Activated CD8-positive, alpha-beta memory T cell treated with anti-CD3 and anti-CD28 coated beads, Interleukin-2, amount 10 ng/mL, durations not matched to agents 7 days and 5 days (primary cell): ENCODE data around the gene DDO. TPM values are rescaled to one million over a fixed set of nuclear protein-coding genes. Genes with fewer than 3 reads are reported as not detected.
A peak's percentile ranks its signal among the peaks of the same experiment; 100 is the strongest.
"Not testable (repeated sequence)": the region's sequence is repeated elsewhere in the genome, so short reads cannot be mapped to it uniquely, and the experiment has no call there.

Experiments
- ATAC-seq: fragments of 150-1000 bp; cut with Tn5 transposase; one replicate; pipeline ENCODE4 v1.10.0; 2021; ENCODE audit warnings: moderate library complexity
- CTCF ChIA-PET: fragments of 350-600 bp; sonication (Branson Sonifier 250); formaldehyde crosslinking; loops from one replicate; lab custom pipeline; 2021; ENCODE audit warnings: antibody characterized with exemption; lab: Charles Lee
- DNase-seq: peaks from one replicate; pipeline ENCODE4 v3.0.0-alpha.2; 2020
- H3K27ac Mint-ChIP-seq: one replicate; pipeline ENCODE4 v1.8.0; 2021; ENCODE audit warnings: mild to moderate bottlenecking, mixed read lengths
- H3K27me3 Mint-ChIP-seq: one replicate; pipeline ENCODE4 v1.8.0; 2021; ENCODE audit warnings: mixed read lengths
- H3K36me3 Mint-ChIP-seq: one replicate; pipeline ENCODE4 v1.8.0; 2021; ENCODE audit warnings: mild to moderate bottlenecking, mixed read lengths
- H3K4me1 Mint-ChIP-seq: one replicate; pipeline ENCODE4 v1.8.0; 2021; ENCODE audit warnings: mixed read lengths
- H3K4me3 Mint-ChIP-seq: one replicate; pipeline ENCODE4 v1.8.0; 2021; ENCODE audit warnings: mild to moderate bottlenecking, moderate library complexity, mixed read lengths
- H3K9me3 Mint-ChIP-seq: one replicate; pipeline ENCODE4 v1.8.0; 2022; ENCODE audit warnings: low read depth, mixed read lengths
- total RNA-seq, 2 experiments: library from RNA; stranded (reverse); gene quantifications; one replicate each; pipeline ENCODE4 v1.2.3, GENCODE V29; 2021

The DDO gene
- total RNA-seq, 2 experiments from 2014 or later: not detected

- Mint-ChIP-seq H3K9me3 (no peaks in the 10 kb centered on the region), H3K27ac (no peak overlapping the region), H3K4me3 (peak overlapping the region; percentile 60), H3K36me3 (no peaks in the 10 kb centered on the region), H3K27me3 (peaks cover 73% of the 10 kb centered on the region), H3K4me1 (peaks cover 1% of the 10 kb centered on the region)
- ATAC-seq: no peak
- no peak for DNase-seq
- CTCF ChIA-PET: no interaction called here
Measured at GRCh38 chr6:110357298-110357663, 58.1 kb downstream of the DDO start.

- DNase-seq (no peak), ATAC-seq (no peak)
- Mint-ChIP-seq H3K27ac (no peak overlapping the region), H3K36me3 (no peaks in the 10 kb centered on the region), H3K4me3 (peak overlapping the region; percentile 60), H3K27me3 (peaks cover 70% of the 10 kb centered on the region), H3K9me3 (no peaks in the 10 kb centered on the region), H3K4me1 (peaks cover 1% of the 10 kb centered on the region)
- CTCF ChIA-PET: no interaction called here
Measured at GRCh38 chr6:110356778-110357177, 58.6 kb downstream of the DDO start.

GRCh38 chr6:110355727-110356126, 59.6 kb downstream of the DDO start:
- no peak overlapping the region for H3K4me3 Mint-ChIP-seq
- H3K27ac Mint-ChIP-seq: no peak overlapping the region
- ATAC-seq (no peak), DNase-seq (no peak)
- peaks cover 67% of the 10 kb centered on the region for H3K27me3 Mint-ChIP-seq
- no peaks in the 10 kb centered on the region for H3K9me3 Mint-ChIP-seq
- CTCF ChIA-PET: no interaction called here
- H3K4me1 Mint-ChIP-seq: peaks cover 1% of the 10 kb centered on the region
- H3K36me3 Mint-ChIP-seq: no peaks in the 10 kb centered on the region

- H3K4me1 Mint-ChIP-seq: peaks cover 1% of the 10 kb centered on the region
- no peak for ATAC-seq
- peaks cover 61% of the 10 kb centered on the region for H3K27me3 Mint-ChIP-seq
- DNase-seq: no peak
- no peaks in the 10 kb centered on the region for H3K36me3 Mint-ChIP-seq
- H3K9me3 Mint-ChIP-seq: no peaks in the 10 kb centered on the region
- no peak overlapping the region for H3K27ac Mint-ChIP-seq
- CTCF ChIA-PET: no interaction called here
- no peak overlapping the region for H3K4me3 Mint-ChIP-seq
Measured at GRCh38 chr6:110355022-110355421, 60.4 kb downstream of the DDO start.

- no peak overlapping the region for H3K27ac Mint-ChIP-seq
- ATAC-seq (no peak), DNase-seq (no peak)
- no peaks in the 10 kb centered on the region for H3K36me3 Mint-ChIP-seq
- H3K27me3 Mint-ChIP-seq: peaks cover 54% of the 10 kb centered on the region
- H3K4me1 Mint-ChIP-seq: peaks cover 1% of the 10 kb centered on the region
- H3K4me3 Mint-ChIP-seq: no peak overlapping the region
- CTCF ChIA-PET: interaction anchor here (1.4 kb wide), 1 partner anchor 36 kb away, joined by 4 read pairs; no protein-coding TSS in a partner anchor
- H3K9me3 Mint-ChIP-seq: no peaks in the 10 kb centered on the region
Measured at GRCh38 chr6:110354153-110354552, 61.2 kb downstream of the DDO start.

GRCh38 chr6:110353457-110354001, 61.8 kb downstream of the DDO start:
- Mint-ChIP-seq H3K9me3 (no peaks in the 10 kb centered on the region), H3K4me3 (no peak overlapping the region), H3K36me3 (no peaks in the 10 kb centered on the region), H3K27ac (no peak overlapping the region), H3K27me3 (peaks cover 48% of the 10 kb centered on the region), H3K4me1 (peaks cover 1% of the 10 kb centered on the region)
- ATAC-seq (no peak), DNase-seq (no peak)
- CTCF ChIA-PET: interaction anchor here (1.4 kb wide), 1 partner anchor 37 kb away, joined by 4 read pairs; no protein-coding TSS in a partner anchor

GRCh38 chr6:110352563-110353262, 62.7 kb downstream of the DDO start:
- no peak overlapping the region for H3K27ac Mint-ChIP-seq
- peaks cover 46% of the 10 kb centered on the region for H3K27me3 Mint-ChIP-seq
- no peak overlapping the region for H3K4me3 Mint-ChIP-seq
- no peaks in the 10 kb centered on the region for H3K36me3 Mint-ChIP-seq
- CTCF ChIA-PET: no interaction called here
- H3K4me1 Mint-ChIP-seq: no peaks in the 10 kb centered on the region
- ATAC-seq (no peak), DNase-seq (no peak)
- no peaks in the 10 kb centered on the region for H3K9me3 Mint-ChIP-seq

GRCh38 chr6:110351986-110352385, 63.4 kb downstream of the DDO start:
- Mint-ChIP-seq H3K9me3 (no peaks in the 10 kb centered on the region), H3K4me3 (no peak overlapping the region), H3K27me3 (peaks cover 42% of the 10 kb centered on the region), H3K4me1 (no peaks in the 10 kb centered on the region), H3K27ac (no peak overlapping the region), H3K36me3 (no peaks in the 10 kb centered on the region)
- CTCF ChIA-PET: no interaction called here
- ATAC-seq (no peak), DNase-seq (no peak)

GRCh38 chr6:110351546-110351945, 63.8 kb downstream of the DDO start:
- Mint-ChIP-seq H3K27ac (no peak overlapping the region), H3K9me3 (no peaks in the 10 kb centered on the region), H3K4me3 (no peak overlapping the region), H3K36me3 (no peaks in the 10 kb centered on the region), H3K27me3 (peaks cover 40% of the 10 kb centered on the region), H3K4me1 (no peaks in the 10 kb centered on the region)
- ATAC-seq (no peak), DNase-seq (no peak)
- CTCF ChIA-PET: no interaction called here

- H3K9me3 Mint-ChIP-seq, DNase-seq, ATAC-seq, H3K36me3 Mint-ChIP-seq, H3K4me1 Mint-ChIP-seq, H3K4me3 Mint-ChIP-seq, H3K27ac Mint-ChIP-seq, CTCF ChIA-PET: not testable (repeated sequence)
- H3K27me3 Mint-ChIP-seq: peaks cover 32% of the 10 kb centered on the region
Measured at GRCh38 chr6:110350593-110350992, 64.8 kb downstream of the DDO start.

- DNase-seq (no peak), ATAC-seq (no peak)
- Mint-ChIP-seq H3K9me3 (no peaks in the 10 kb centered on the region), H3K36me3 (no peaks in the 10 kb centered on the region), H3K4me1 (no peaks in the 10 kb centered on the region), H3K27me3 (peaks cover 23% of the 10 kb centered on the region), H3K27ac (no peak overlapping the region), H3K4me3 (no peak overlapping the region)
- CTCF ChIA-PET: no interaction called here
Measured at GRCh38 chr6:110348961-110349690, 66.2 kb downstream of the DDO start.

- H3K27ac Mint-ChIP-seq: no peak overlapping the region
- H3K9me3 Mint-ChIP-seq: no peaks in the 10 kb centered on the region
- H3K4me1 Mint-ChIP-seq: no peaks in the 10 kb centered on the region
- CTCF ChIA-PET: no interaction called here
- H3K27me3 Mint-ChIP-seq: peaks cover 15% of the 10 kb centered on the region
- DNase-seq (no peak), ATAC-seq (no peak)
- no peak overlapping the region for H3K4me3 Mint-ChIP-seq
- H3K36me3 Mint-ChIP-seq: no peaks in the 10 kb centered on the region
Measured at GRCh38 chr6:110345025-110345424, 70.3 kb downstream of the DDO start.

GRCh38 chr6:110342759-110343158, 72.6 kb downstream of the DDO start:
- H3K4me1 Mint-ChIP-seq: no peaks in the 10 kb centered on the region
- ATAC-seq (no peak), DNase-seq (no peak)
- no peak overlapping the region for H3K27ac Mint-ChIP-seq
- H3K4me3 Mint-ChIP-seq: no peak overlapping the region
- H3K36me3 Mint-ChIP-seq: no peaks in the 10 kb centered on the region
- H3K9me3 Mint-ChIP-seq: no peaks in the 10 kb centered on the region
- H3K27me3 Mint-ChIP-seq: peaks cover 15% of the 10 kb centered on the region
- CTCF ChIA-PET: interaction anchor here (0.5 kb wide), 1 partner anchor 854 kb away, joined by 3 read pairs; no protein-coding TSS in a partner anchor
